Stimulated activated naive CD8-positive, alpha-beta T cell treated with anti-CD3 and anti-CD28 coated beads, Interleukin-15, Interleukin-2, amounts not matched to agents 100 ng/mL and 50 ng/mL, for 24 hours (primary cell): ENCODE results near the gene CAPN10.

ENCODE experiments used
- H3K27ac Mint-ChIP-seq: one replicate; pipeline ENCODE4 v1.8.0; 2021; ENCODE audit warnings: mild to moderate bottlenecking, mixed read lengths
- H3K27me3 Mint-ChIP-seq: one replicate; pipeline ENCODE4 v1.8.0; 2021; ENCODE audit warnings: mixed read lengths
- H3K36me3 Mint-ChIP-seq: one replicate; pipeline ENCODE4 v1.8.0; 2021; ENCODE audit warnings: low read depth, mixed read lengths
- H3K4me1 Mint-ChIP-seq: one replicate; pipeline ENCODE4 v1.8.0; 2021; ENCODE audit warnings: low read depth, mixed read lengths
- H3K4me3 Mint-ChIP-seq: one replicate; pipeline ENCODE4 v1.8.0; 2021; ENCODE audit warnings: mild to moderate bottlenecking, mixed read lengths
- H3K9me3 Mint-ChIP-seq: one replicate; pipeline ENCODE4 v1.8.0; 2021; ENCODE audit warnings: mixed read lengths

Gene CAPN10

GRCh38 chr2:240644859-240645301 is 58.3 kb downstream of the CAPN10 start:
- no peak overlapping the region for H3K4me3 Mint-ChIP-seq
- no peaks in the 10 kb centered on the region for H3K4me1 Mint-ChIP-seq
- H3K27me3 Mint-ChIP-seq = peaks cover 14% of the 10 kb centered on the region
- H3K36me3 Mint-ChIP-seq = no peaks in the 10 kb centered on the region
- no peaks in the 10 kb centered on the region for H3K9me3 Mint-ChIP-seq
- no peak overlapping the region for H3K27ac Mint-ChIP-seq

GRCh38 chr2:240645346-240645745 is 58.8 kb downstream of the CAPN10 start:
- Mint-ChIP-seq H3K9me3 (no peaks in the 10 kb centered on the region), H3K27me3 (peaks cover 14% of the 10 kb centered on the region), H3K27ac (no peak overlapping the region), H3K36me3 (no peaks in the 10 kb centered on the region), H3K4me1 (no peaks in the 10 kb centered on the region), H3K4me3 (no peak overlapping the region)

DNA sequence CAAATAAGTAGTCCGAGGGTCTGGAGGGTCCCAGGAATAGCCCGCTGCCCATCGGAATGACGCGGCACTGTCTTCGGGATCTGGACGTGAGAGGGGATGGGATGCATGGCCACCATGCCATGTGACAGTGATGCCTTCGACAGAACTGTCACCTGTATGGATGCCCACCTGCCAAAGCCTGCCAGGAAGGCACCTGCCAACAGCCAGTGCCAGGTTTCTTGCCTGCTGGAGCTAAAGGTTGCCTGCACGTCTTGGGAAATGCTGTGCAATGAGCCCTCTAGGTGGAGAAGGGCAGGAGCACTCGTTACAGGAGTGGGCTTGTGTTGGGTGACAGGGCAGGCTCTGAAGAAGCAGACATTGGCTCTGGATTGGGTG is 59.3 kb downstream of the CAPN10 start:
- Mint-ChIP-seq H3K4me3 (no peak overlapping the region), H3K27ac (no peak overlapping the region), H3K27me3 (peaks cover 14% of the 10 kb centered on the region), H3K9me3 (no peaks in the 10 kb centered on the region), H3K36me3 (no peaks in the 10 kb centered on the region), H3K4me1 (no peaks in the 10 kb centered on the region)

- Mint-ChIP-seq H3K27me3 (peaks cover 14% of the 10 kb centered on the region), H3K9me3 (no peaks in the 10 kb centered on the region), H3K4me3 (no peak overlapping the region), H3K4me1 (no peaks in the 10 kb centered on the region), H3K36me3 (no peaks in the 10 kb centered on the region), H3K27ac (no peak overlapping the region)
Observed at GRCh38 chr2:240646176-240646899, 59.8 kb downstream of the CAPN10 start.

GRCh38 chr2:240646900-240647502 is 60.5 kb downstream of the CAPN10 start:
- H3K27me3 Mint-ChIP-seq = peaks cover 14% of the 10 kb centered on the region
- no peak overlapping the region for H3K4me3 Mint-ChIP-seq
- H3K4me1 Mint-ChIP-seq = no peaks in the 10 kb centered on the region
- H3K9me3 Mint-ChIP-seq = no peaks in the 10 kb centered on the region
- no peaks in the 10 kb centered on the region for H3K36me3 Mint-ChIP-seq
- no peak overlapping the region for H3K27ac Mint-ChIP-seq

DNA sequence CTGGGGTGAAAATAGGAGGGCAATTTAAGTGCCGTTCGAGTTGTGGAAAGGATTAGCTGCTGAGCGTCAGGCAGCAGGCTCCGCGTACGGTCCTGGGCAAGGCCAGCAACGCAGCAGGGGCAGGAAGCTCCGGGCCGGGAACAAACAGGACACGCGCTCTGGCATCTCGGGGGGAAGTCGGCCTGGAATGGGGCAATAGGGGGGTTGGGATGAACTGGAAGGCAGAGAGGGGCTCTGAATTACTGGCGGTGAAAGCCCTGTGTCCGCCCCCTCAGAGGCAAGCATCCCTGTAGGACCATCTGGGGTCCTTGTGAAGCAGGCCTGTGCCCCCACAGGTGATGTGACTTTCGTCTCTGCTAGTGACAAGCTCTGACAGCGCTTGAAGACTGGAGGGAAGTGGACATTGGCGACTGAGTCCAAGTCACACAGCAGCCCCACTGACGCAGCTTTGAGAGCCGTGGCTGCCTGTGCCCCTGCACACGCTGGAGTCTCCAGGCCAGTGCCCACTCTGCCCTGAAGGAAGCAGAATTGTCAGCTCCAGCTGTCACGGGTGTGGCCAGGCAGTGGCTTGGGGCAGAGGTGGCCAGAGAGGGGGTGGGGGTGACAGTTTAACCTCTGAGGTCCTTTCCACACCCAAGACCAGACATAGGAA is 61.1 kb downstream of the CAPN10 start:
- H3K9me3 Mint-ChIP-seq = no peaks in the 10 kb centered on the region
- H3K36me3 Mint-ChIP-seq = no peaks in the 10 kb centered on the region
- no peak overlapping the region for H3K27ac Mint-ChIP-seq
- peaks cover 17% of the 10 kb centered on the region for H3K27me3 Mint-ChIP-seq
- no peak overlapping the region for H3K4me3 Mint-ChIP-seq
- H3K4me1 Mint-ChIP-seq = no peaks in the 10 kb centered on the region

DNA sequence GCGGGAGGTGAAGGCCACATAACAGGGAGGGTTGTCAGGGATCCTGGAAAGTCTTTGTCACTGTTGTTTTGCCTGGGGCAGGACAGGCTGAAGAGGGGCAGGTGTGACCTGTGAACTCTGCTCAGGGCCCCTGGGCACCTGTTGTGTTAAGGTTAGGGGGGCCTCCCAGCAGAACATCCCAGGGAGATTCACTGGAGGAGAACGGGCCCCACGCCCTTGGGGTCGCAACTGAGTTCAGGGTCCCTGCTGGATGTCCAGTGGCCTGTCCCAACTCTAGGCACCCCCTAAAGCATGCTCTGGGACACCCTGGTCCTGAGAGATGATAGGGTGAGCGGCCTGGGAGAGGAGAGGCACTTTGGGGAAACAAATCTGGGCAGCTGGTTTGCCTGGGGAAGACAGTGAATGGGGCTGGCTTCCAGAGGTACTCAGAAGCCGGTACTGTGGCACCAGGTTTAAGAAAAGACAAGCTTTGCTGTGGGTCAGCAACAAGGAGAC is 61.7 kb downstream of the CAPN10 start:
- H3K27ac Mint-ChIP-seq = no peak overlapping the region

More for the DNA sequence above, 61.7 kb downstream of the CAPN10 start:
- Mint-ChIP-seq H3K36me3 (no peaks in the 10 kb centered on the region), H3K27me3 (peaks cover 18% of the 10 kb centered on the region), H3K4me1 (no peaks in the 10 kb centered on the region), H3K4me3 (no peak overlapping the region), H3K9me3 (no peaks in the 10 kb centered on the region)
